ENCODE data around the gene RAI14.

Gene RAI14

GRCh38 chr5:34625246-34625645 is 30.9 kb upstream of the RAI14 start:
- CTCF ChIA-PET = interaction anchor here (1.1 kb wide), 1 partner anchor 41 kb away, joined by 3 read pairs; no protein-coding TSS in a partner anchor
- no peak for DNase-seq (ENCODE audit: extremely low spot score)
- POLR2A ChIA-PET = no interaction called here
- TF ChIP-seq, protein P1, sequence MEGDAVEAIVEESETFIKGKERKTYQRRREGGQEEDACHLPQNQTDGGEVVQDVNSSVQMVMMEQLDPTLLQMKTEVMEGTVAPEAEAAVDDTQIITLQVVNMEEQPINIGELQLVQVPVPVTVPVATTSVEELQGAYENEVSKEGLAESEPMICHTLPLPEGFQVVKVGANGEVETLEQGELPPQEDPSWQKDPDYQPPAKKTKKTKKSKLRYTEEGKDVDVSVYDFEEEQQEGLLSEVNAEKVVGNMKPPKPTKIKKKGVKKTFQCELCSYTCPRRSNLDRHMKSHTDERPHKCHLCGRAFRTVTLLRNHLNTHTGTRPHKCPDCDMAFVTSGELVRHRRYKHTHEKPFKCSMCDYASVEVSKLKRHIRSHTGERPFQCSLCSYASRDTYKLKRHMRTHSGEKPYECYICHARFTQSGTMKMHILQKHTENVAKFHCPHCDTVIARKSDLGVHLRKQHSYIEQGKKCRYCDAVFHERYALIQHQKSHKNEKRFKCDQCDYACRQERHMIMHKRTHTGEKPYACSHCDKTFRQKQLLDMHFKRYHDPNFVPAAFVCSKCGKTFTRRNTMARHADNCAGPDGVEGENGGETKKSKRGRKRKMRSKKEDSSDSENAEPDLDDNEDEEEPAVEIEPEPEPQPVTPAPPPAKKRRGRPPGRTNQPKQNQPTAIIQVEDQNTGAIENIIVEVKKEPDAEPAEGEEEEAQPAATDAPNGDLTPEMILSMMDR (IDR thresholded peaks at IDR 0.05; ENCODE audit: control extremely low read depth, extremely low read depth, low read depth, missing control alignments) = no peak

GRCh38 chr5:34626036-34626435 is 30.1 kb upstream of the RAI14 start:
- POLR2A ChIA-PET = interaction anchor here (0.6 kb wide), 1 partner anchor 86 kb away, joined by 3 read pairs; no protein-coding TSS in a partner anchor
- TF ChIP-seq, protein P1 (IDR thresholded peaks at IDR 0.05; ENCODE audit: control extremely low read depth, extremely low read depth, low read depth, missing control alignments) = no peak
- DNase-seq (ENCODE audit: extremely low spot score) = no peak
- CTCF ChIA-PET = interaction anchor here (1.1 to 2.0 kb wide), 7 partner anchors 10 to 243 kb away, joined by 3 to 6 read pairs (median 3); no protein-coding TSS in a partner anchor

DNA sequence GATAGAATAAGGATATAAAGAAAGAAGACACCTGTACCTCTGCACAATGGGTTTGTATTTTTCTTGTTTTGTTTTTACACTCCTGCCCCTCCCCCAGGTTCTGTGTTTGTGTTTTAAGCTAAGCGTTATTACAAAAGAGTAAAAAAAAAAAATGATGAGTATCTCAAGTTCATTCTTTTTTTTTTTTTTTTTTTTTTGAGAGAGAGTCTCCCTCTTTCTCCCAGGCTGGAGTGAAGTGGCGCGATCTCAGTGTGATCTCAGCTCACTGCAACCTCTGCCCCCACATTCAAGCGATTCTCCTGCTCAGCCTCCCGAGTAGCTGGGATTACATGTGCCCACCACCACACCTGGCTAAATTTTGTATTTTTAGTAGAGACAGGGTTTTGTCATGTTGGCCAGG is 29.4 kb upstream of the RAI14 start:
- ChIA-PET POLR2A (interaction anchor here (0.6 kb wide), 1 partner anchor 87 kb away, joined by 3 read pairs; no protein-coding TSS in a partner anchor), CTCF (interaction anchor here (1.1 to 2.0 kb wide), 9 partner anchors 10 to 242 kb away, joined by 3 to 6 read pairs (median 3); no protein-coding TSS in a partner anchor)
- no peak for DNase-seq (ENCODE audit: extremely low spot score)
- TF ChIP-seq, protein P1 (IDR thresholded peaks at IDR 0.05; ENCODE audit: control extremely low read depth, extremely low read depth, low read depth, missing control alignments) = no peak

GRCh38 chr5:34627794-34628193 is 28.3 kb upstream of the RAI14 start:
- ChIA-PET CTCF (interaction anchor here (0.6 to 2.0 kb wide), 6 partner anchors 9 to 142 kb away, joined by 3 to 6 read pairs (median 4); no protein-coding TSS in a partner anchor), POLR2A (no interaction called here)
- DNase-seq (ENCODE audit: extremely low spot score) = no peak
- TF ChIP-seq, protein P1 (IDR thresholded peaks at IDR 0.05; ENCODE audit: control extremely low read depth, extremely low read depth, low read depth, missing control alignments) = no peak

DNA sequence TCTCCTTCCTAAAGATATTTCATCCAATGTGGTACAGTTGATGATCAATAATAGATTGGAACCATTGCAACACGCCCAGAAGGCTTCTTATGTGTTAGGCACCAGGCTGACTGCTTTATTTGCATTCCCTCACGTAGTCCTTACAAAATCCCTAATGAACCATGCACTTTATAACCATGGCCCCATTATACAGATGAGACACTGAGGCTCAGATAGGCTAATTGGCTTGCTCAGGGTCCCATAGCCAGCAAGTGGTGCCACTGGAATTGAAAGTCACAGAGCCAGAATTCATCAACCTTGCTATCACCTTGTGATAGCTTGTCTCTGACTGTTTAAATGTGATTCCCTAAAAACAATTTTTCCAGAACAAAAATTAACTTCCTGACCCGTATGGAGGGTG is 27.8 kb upstream of the RAI14 start:
- ChIA-PET CTCF (interaction anchor here (0.6 to 1.5 kb wide), 3 partner anchors 10 to 104 kb away, joined by 3 to 4 read pairs (median 3); no protein-coding TSS in a partner anchor), POLR2A (no interaction called here)
- no peak for DNase-seq (ENCODE audit: extremely low spot score)
- TF ChIP-seq, protein P1 (IDR thresholded peaks at IDR 0.05; ENCODE audit: control extremely low read depth, extremely low read depth, low read depth, missing control alignments) = no peak

DNA sequence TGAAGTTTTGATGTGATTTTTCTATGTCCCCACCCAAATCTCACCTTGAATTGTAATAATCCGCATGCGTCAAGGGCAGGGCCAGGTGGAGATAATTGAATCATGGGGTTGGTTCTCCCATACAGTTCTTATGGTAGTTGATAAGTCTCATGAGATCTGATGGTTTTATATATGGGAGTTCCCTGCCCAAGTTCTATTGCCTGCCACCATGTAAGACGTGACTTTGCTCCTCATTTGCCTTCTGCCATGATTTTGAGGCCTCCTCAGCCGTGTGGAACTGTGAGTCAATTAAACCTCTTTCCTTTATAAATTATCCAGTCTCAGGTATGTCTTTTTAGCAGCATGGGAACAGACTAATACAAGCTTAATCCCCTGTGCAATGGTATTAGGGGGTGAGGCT is 25.5 kb upstream of the RAI14 start:
- no peak for DNase-seq (ENCODE audit: extremely low spot score)
- ChIA-PET POLR2A (no interaction called here), CTCF (interaction anchor here (1.0 kb wide), 1 partner anchor 46 kb away, joined by 3 read pairs; no protein-coding TSS in a partner anchor)

More for the DNA sequence above, 25.5 kb upstream of the RAI14 start:
- TF ChIP-seq, protein P1 (IDR thresholded peaks at IDR 0.05; ENCODE audit: control extremely low read depth, extremely low read depth, low read depth, missing control alignments) = no peak

Data from GM10248 (cell line).